H1 (cell line): Measurements from ENCODE around the gene CYP2C9. TPM values are rescaled to one million over a fixed set of nuclear protein-coding genes. Genes with fewer than 3 reads are reported as not detected.

Experiments used
- CTCF ChIA-PET: fragments of 300-600 bp; sonication (Branson Sonifier 250); formaldehyde crosslinking; loops from one replicate; lab custom pipeline; 2021; ENCODE audit not compliant: partially characterized antibody; lab: Charles Lee
- POLR2A ChIA-PET: fragments of 300-600 bp; sonication (Branson Sonifier 250); formaldehyde crosslinking; loops from one replicate; lab custom pipeline; 2021; ENCODE audit warnings: inconsistent platforms; ENCODE audit not compliant: partially characterized antibody; lab: Charles Lee
- DNase-seq, 2 experiments: peaks; one replicate each; pipeline versions ENCODE4 v3.0.0 to v3.0.0-alpha.2; 2010 to 2022; ENCODE audit warnings: low spot score in 2 of 2, low read depth in 1 of 2, mixed read lengths in 1 of 2
- FAIRE-seq: peaks from 2 replicates; lab custom pipeline; 2011; peaks lifted over from hg19 to GRCh38; lab: Jason Lieb, UNC
- H2AFZ ChIP-seq: 2 replicates; pipeline ENCODE4 v1.8.1; 2012; ENCODE audit warnings: low read length, inconsistent platforms
- H2AK5ac ChIP-seq: 2 replicates; pipeline ENCODE4 v1.6.1; 2013; ENCODE audit warnings: low read depth, low read length
- H2BK120ac ChIP-seq: replicated peaks from 2 replicates; pipeline ENCODE3; 2013; ENCODE audit warnings: low read depth, low read length, inconsistent platforms
- H2BK12ac ChIP-seq: 2 replicates; pipeline ENCODE4 v1.6.1; 2013; ENCODE audit warnings: low read depth, low read length
- H2BK15ac ChIP-seq: 2 replicates; pipeline ENCODE4 v1.6.1; 2013; ENCODE audit warnings: low read length
- H2BK20ac ChIP-seq: 2 replicates; pipeline ENCODE4 v1.6.1; 2013; ENCODE audit warnings: low read length
- H2BK5ac ChIP-seq: 2 replicates; pipeline ENCODE4 v1.6.1; 2013; ENCODE audit warnings: low read depth, low read length
- H3K14ac ChIP-seq: 2 replicates; pipeline ENCODE4 v1.6.1; 2013; ENCODE audit warnings: inconsistent platforms; ENCODE audit not compliant: insufficient read length
- H3K18ac ChIP-seq: 2 replicates; pipeline ENCODE4 v1.6.1; 2013; ENCODE audit warnings: low read length; ENCODE audit errors: extremely low read depth
- H3K23ac ChIP-seq: 2 replicates; pipeline ENCODE4 v1.6.1; 2013; ENCODE audit warnings: inconsistent platforms; ENCODE audit not compliant: insufficient read length
- H3K23me2 ChIP-seq: 2 replicates; pipeline ENCODE4 v1.6.1; 2013; ENCODE audit warnings: low read depth, low read length
- H3K27ac ChIP-seq: 2 replicates; pipeline ENCODE4 v1.6.1; 2011; ENCODE audit warnings: low read depth, low read length, inconsistent platforms
- H3K27me3 ChIP-seq, 4 experiments: replicated peaks in 1 of 4; 1 replicate in 1 of 4; 2 replicates in 3 of 4; pipeline versions ENCODE4 v1.6.1 to v1.8.1; 2011 to 2013; ENCODE audit warnings: low read length in 3 of 4, mild to moderate bottlenecking in 3 of 4, inconsistent platforms in 2 of 4, mixed read lengths in 2 of 4, moderate library complexity in 1 of 4; ENCODE audit not compliant: control insufficient read depth in 3 of 4, insufficient read depth in 3 of 4; ENCODE audit errors: extremely low read depth in 1 of 4
- H3K36me3 ChIP-seq, 4 experiments: 2 replicates each; pipeline versions ENCODE4 v1.6.1 to v1.8.1; 2011 to 2013; ENCODE audit warnings: mild to moderate bottlenecking in 4 of 4, low read length in 3 of 4, moderate library complexity in 2 of 4, control low read depth in 1 of 4, inconsistent platforms in 1 of 4; ENCODE audit not compliant: insufficient read depth in 4 of 4, control insufficient read depth in 2 of 4
- H3K4ac ChIP-seq: replicated peaks from 2 replicates; pipeline ENCODE3; 2013; ENCODE audit warnings: low read length, low read depth, mixed read lengths, inconsistent platforms; ENCODE audit not compliant: insufficient read length
- H3K4me1 ChIP-seq, 4 experiments: replicated peaks in 1 of 4; 1 replicate in 1 of 4; 2 replicates in 3 of 4; pipeline versions ENCODE4 v1.6.1 to v1.8.1; 2011 to 2013; ENCODE audit warnings: low read length in 3 of 4, inconsistent platforms in 2 of 4, mixed read lengths in 1 of 4; ENCODE audit not compliant: insufficient read depth in 4 of 4, control insufficient read depth in 3 of 4
- H3K4me2 ChIP-seq, 2 experiments: 2 replicates each; pipeline versions ENCODE4 v1.6.1 to v1.8.1; 2011 to 2013; ENCODE audit warnings: low read depth in 2 of 2, low read length in 2 of 2, control low read depth in 1 of 2, inconsistent platforms in 1 of 2, mild to moderate bottlenecking in 1 of 2; ENCODE audit not compliant: insufficient read depth in 1 of 2
- H3K4me3 ChIP-seq, 4 experiments: fragments of 200-600, 300-600 bp in 1 of 4; sonication (generic), shearing (Covaris generic), sonication (Bioruptor Twin) in 1 of 4; 2 replicates each; pipeline versions ENCODE4 v1.5.1 to v1.8.1; 2011 to 2016; ENCODE audit warnings: low read length in 4 of 4, low read depth in 3 of 4, control low read depth in 2 of 4, inconsistent platforms in 2 of 4, mild to moderate bottlenecking in 2 of 4, mixed read lengths in 1 of 4, moderate library complexity in 1 of 4; ENCODE audit not compliant: insufficient read depth in 2 of 4; ENCODE audit errors: extremely low read depth in 1 of 4
- H3K56ac ChIP-seq: replicated peaks from 2 replicates; pipeline ENCODE3; 2013; ENCODE audit warnings: low read depth, mild to moderate bottlenecking, mixed read lengths, low read length, inconsistent platforms; ENCODE audit not compliant: insufficient read length
- H3K79me1 ChIP-seq: 2 replicates; pipeline ENCODE4 v1.6.1; 2013; ENCODE audit warnings: low read depth, low read length, control low read depth
- H3K79me2 ChIP-seq, 2 experiments: 2 replicates each; pipeline versions ENCODE4 v1.6.1 to v1.8.1; 2012 to 2013; ENCODE audit warnings: low read length in 2 of 2, mild to moderate bottlenecking in 2 of 2, inconsistent platforms in 1 of 2; ENCODE audit not compliant: insufficient read depth in 2 of 2, control insufficient read depth in 1 of 2
- H3K9ac ChIP-seq, 4 experiments: replicated peaks in 1 of 4; 1 replicate in 1 of 4; 2 replicates in 3 of 4; pipeline versions ENCODE4 v1.6.1 to v1.8.1; 2011 to 2013; ENCODE audit warnings: low read depth in 3 of 4, low read length in 3 of 4, control low read depth in 2 of 4, mild to moderate bottlenecking in 2 of 4, moderate library complexity in 2 of 4, inconsistent platforms in 1 of 4; ENCODE audit errors: extremely low read depth in 1 of 4
- H3K9me3 ChIP-seq, 2 experiments: 2 replicates each; pipeline versions ENCODE4 v1.6.1 to v1.8.1; 2012 to 2013; ENCODE audit warnings: mild to moderate bottlenecking in 2 of 2, moderate library complexity in 2 of 2, control low read depth in 1 of 2, inconsistent platforms in 1 of 2, low read depth in 1 of 2, low read length in 1 of 2, mixed read lengths in 1 of 2; ENCODE audit not compliant: insufficient read depth in 2 of 2
- H4K20me1 ChIP-seq, 2 experiments: replicated peaks in 1 of 2; 2 replicates each; pipeline versions ENCODE3 to v1.8.1; 2011 to 2013; ENCODE audit warnings: inconsistent platforms in 2 of 2, low read length in 2 of 2, mild to moderate bottlenecking in 1 of 2; ENCODE audit not compliant: insufficient read depth in 2 of 2, control insufficient read depth in 1 of 2
- H4K5ac ChIP-seq: 2 replicates; pipeline ENCODE4 v1.6.1; 2013; ENCODE audit warnings: low read length, low read depth, mixed read lengths, inconsistent platforms; ENCODE audit not compliant: insufficient read length
- H4K8ac ChIP-seq: 2 replicates; pipeline ENCODE4 v1.8.0; 2013; ENCODE audit warnings: mild to moderate bottlenecking, moderate library complexity, low read length, inconsistent platforms; ENCODE audit not compliant: insufficient read depth; ENCODE audit errors: extremely low read depth
- H4K91ac ChIP-seq: replicated peaks from 2 replicates; pipeline ENCODE3; 2013; ENCODE audit warnings: low read length, mixed read lengths, inconsistent platforms; ENCODE audit not compliant: insufficient read length
- EP300 ChIP-seq, 2 experiments: IDR thresholded peaks; 1 replicate in 1 of 2; 2 replicates in 1 of 2; pipeline ENCODE4 v1.6.1; 2011 to 2012; ENCODE audit warnings: low read depth in 2 of 2, low read length in 2 of 2, mild to moderate bottlenecking in 2 of 2, borderline replicate concordance in 1 of 2, inconsistent platforms in 1 of 2, moderate library complexity in 1 of 2
- HDAC2 ChIP-seq, 2 experiments: fragments of 300-600 bp in 1 of 2; sonication (generic) in 1 of 2; IDR thresholded peaks; 2 replicates each; pipeline ENCODE4 v1.6.1; 2011 to 2012; ENCODE audit warnings: low read depth in 2 of 2, low read length in 2 of 2, mild to moderate bottlenecking in 2 of 2, moderate library complexity in 2 of 2, borderline replicate concordance in 1 of 2, inconsistent platforms in 1 of 2
- RAD21 ChIP-seq, 2 experiments: IDR thresholded peaks in 1 of 2; conservative IDR thresholded peaks in 1 of 2; 2 replicates each; pipeline ENCODE4 v1.6.1; 2011; ENCODE audit warnings: low read depth in 2 of 2, low read length in 2 of 2, improper control_type of control experiment in 1 of 2, inconsistent platforms in 1 of 2, mild to moderate bottlenecking in 1 of 2, moderate library complexity in 1 of 2
- SAP30 ChIP-seq: fragments of 300-600 bp; sonication (generic); IDR thresholded peaks from 2 replicates; pipeline ENCODE4 v1.7.1; 2012; ENCODE audit warnings: low read length, moderate library complexity, mild to moderate bottlenecking, inconsistent platforms; ENCODE audit not compliant: insufficient read depth, insufficient replicate concordance
- TCF12 ChIP-seq: IDR thresholded peaks from 2 replicates; pipeline ENCODE4 v1.6.1; 2011; ENCODE audit warnings: low read depth, mild to moderate bottlenecking, low read length
- TEAD4 ChIP-seq: IDR thresholded peaks from 2 replicates; pipeline ENCODE4 v1.6.1; 2012; ENCODE audit warnings: low read depth, low read length, inconsistent platforms, mixed read lengths
- WGBS, 2 experiments: shearing (Covaris generic) in 1 of 2; methylation state at CpG; one replicate each; pipeline versions ENCODE4 v1.1.6 to v1.1.7; 2013 to 2015; ENCODE audit warnings: low lambda C conversion rate in 2 of 2, mixed read lengths in 2 of 2, inconsistent platforms in 1 of 2, low coverage in 1 of 2, missing lambda C conversion rate in 1 of 2; ENCODE audit not compliant: insufficient replicate concordance in 2 of 2, insufficient coverage in 1 of 2, insufficient read length in 1 of 2; ENCODE audit errors: extremely low coverage in 1 of 2, missing lambda C conversion rate in 1 of 2; 5-methylcytosine and 5-hydroxymethylcytosine counted together
- polyA plus RNA-seq, 7 experiments: library from polyadenylated mRNA; depleted of rRNA in 3 of 7; stranded (reverse) in 5 of 7; unstranded in 2 of 7; fragments of >200 nt in 5 of 7; fragments of 200-250 nt in 2 of 7; gene quantifications; 1 replicate in 5 of 7; 2 replicates in 1 of 7; 4 replicates in 1 of 7; pipeline versions ENCODE4 v1.2.1 to v1.2.3, GENCODE V29; 2011 to 2013; ENCODE audit warnings: missing spikeins in 2 of 7, mixed read lengths in 2 of 7
- total RNA-seq: library from RNA; stranded (reverse); fragmentation: NEBNext Ultra II Directional; extraction: Animal tissue kit (Norgen Biotek cat#: 25700); gene quantifications from 2 replicates; pipeline ENCODE4 v1.2.1, GENCODE V29; 2021
- TF ChIP-seq, protein P1 (sequence below), 3 experiments: IDR thresholded peaks; 1 replicate in 2 of 3; 2 replicates in 1 of 3; pipeline versions ENCODE4 v1.5.1 to v1.6.1; 2011; ENCODE audit warnings: low read length in 3 of 3, mild to moderate bottlenecking in 3 of 3, inconsistent platforms in 2 of 3, low read depth in 1 of 3, moderate library complexity in 1 of 3; ENCODE audit not compliant: insufficient read depth in 1 of 3; ENCODE audit errors: control extremely low read depth in 1 of 3

CYP2C9 gene
- total and polyA plus RNA-seq, 2 of the 8 experiments (the other 6 are each of a cell fraction or from before 2014, with no cell fraction given): 0.03 TPM; not detected in 1

DNA sequence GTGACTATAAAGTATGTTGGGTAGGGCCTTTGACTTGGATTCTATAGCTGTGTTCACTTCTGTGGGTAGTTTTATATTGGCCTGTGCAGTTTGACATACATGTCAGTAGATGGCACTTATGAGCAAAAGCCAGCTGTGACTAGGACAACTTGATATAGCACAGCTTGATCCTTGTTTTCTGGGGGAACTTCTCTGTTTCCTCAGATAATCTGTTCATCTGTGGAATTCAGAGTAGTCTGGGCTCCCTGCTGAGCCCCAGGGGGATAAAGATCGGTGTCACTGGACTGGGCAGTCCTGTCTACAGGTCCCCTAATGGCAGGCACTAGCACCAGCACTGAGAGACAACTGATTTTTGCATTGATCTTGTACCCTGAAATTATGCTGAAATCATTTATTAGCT is 25.4 kb downstream of the CYP2C9 start:
- no peak overlapping the region for H3K23ac ChIP-seq
- no peaks in the 10 kb centered on the region for H3K36me3 ChIP-seq
- H4K91ac ChIP-seq: no peak overlapping the region
- H2AK5ac ChIP-seq: no peak overlapping the region
- no peak overlapping the region for H4K5ac ChIP-seq
- no peaks in the 10 kb centered on the region for H3K79me1 ChIP-seq
- no peak overlapping the region for H2BK5ac ChIP-seq
- H4K8ac ChIP-seq: no peak overlapping the region
- WGBS, 2 experiments: 16% methylated on average over 1 of the region's 1 CpG; no CpG with 5 or more reads in 1 of the 2 experiments
- H2BK120ac ChIP-seq: no peak overlapping the region
- H3K9me3 ChIP-seq: peaks cover 8 to 14% of the 10 kb centered on the region in 2 experiments; a peak in 3 of 4 replicates
- H2BK20ac ChIP-seq: no peak overlapping the region
- no peak overlapping the region for H3K14ac ChIP-seq
- no peak overlapping the region for H3K9ac ChIP-seq
- H3K27me3 ChIP-seq: no peaks in the 10 kb centered on the region
- no peak overlapping the region for H2AFZ ChIP-seq
- ChIA-PET POLR2A (no interaction called here), CTCF (interaction anchor here (0.5 to 2.6 kb wide), 28 partner anchors 8 to 1282 kb away, joined by 3 to 15 read pairs (median 3); no protein-coding TSS in a partner anchor)
- H3K79me2 ChIP-seq: no peaks in the 10 kb centered on the region
- no peak overlapping the region for H3K4me3 ChIP-seq
- no peak overlapping the region for H3K56ac ChIP-seq
- FAIRE-seq: peak; percentile 100
- no peak overlapping the region for H3K18ac ChIP-seq
- no peaks in the 10 kb centered on the region for H3K4me1 ChIP-seq
- H2BK15ac ChIP-seq: no peak overlapping the region
- no peak overlapping the region for H3K27ac ChIP-seq
- no peak overlapping the region for H3K4me2 ChIP-seq
- H3K23me2 ChIP-seq: no peaks in the 10 kb centered on the region
- no peak overlapping the region for H2BK12ac ChIP-seq
- no peaks in the 10 kb centered on the region for H4K20me1 ChIP-seq
- H3K4ac ChIP-seq: no peak overlapping the region
- DNase-seq: peak; percentile 5 to 48
- 0 out of 4 replicates have a peak, but pooled peaks of 1 of the 2 experiments have one; percentile 41 for TF ChIP-seq HDAC2 (IDR thresholded peaks at IDR 0.05; ENCODE audit: borderline replicate concordance in 1 of 2, low read depth in 2 of 2, low read length in 2 of 2)
- TF ChIP-seq, protein P1, sequence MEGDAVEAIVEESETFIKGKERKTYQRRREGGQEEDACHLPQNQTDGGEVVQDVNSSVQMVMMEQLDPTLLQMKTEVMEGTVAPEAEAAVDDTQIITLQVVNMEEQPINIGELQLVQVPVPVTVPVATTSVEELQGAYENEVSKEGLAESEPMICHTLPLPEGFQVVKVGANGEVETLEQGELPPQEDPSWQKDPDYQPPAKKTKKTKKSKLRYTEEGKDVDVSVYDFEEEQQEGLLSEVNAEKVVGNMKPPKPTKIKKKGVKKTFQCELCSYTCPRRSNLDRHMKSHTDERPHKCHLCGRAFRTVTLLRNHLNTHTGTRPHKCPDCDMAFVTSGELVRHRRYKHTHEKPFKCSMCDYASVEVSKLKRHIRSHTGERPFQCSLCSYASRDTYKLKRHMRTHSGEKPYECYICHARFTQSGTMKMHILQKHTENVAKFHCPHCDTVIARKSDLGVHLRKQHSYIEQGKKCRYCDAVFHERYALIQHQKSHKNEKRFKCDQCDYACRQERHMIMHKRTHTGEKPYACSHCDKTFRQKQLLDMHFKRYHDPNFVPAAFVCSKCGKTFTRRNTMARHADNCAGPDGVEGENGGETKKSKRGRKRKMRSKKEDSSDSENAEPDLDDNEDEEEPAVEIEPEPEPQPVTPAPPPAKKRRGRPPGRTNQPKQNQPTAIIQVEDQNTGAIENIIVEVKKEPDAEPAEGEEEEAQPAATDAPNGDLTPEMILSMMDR (IDR thresholded peaks at IDR 0.05; ENCODE audit: control extremely low read depth in 1 of 3, insufficient read depth in 1 of 3, low read depth in 1 of 3, low read length in 3 of 3): peak in 2 of 3 experiments; percentile 64 to 75; a peak in 3 of 4 replicates
- TF ChIP-seq TEAD4: peak; percentile 70
- 0 out of 2 replicates have a peak, but pooled peaks have one; percentile 37 for TF ChIP-seq TCF12
- no peak for TF ChIP-seq SAP30
- TF ChIP-seq EP300 (IDR thresholded peaks at IDR 0.05; ENCODE audit: borderline replicate concordance in 1 of 2, low read depth in 2 of 2, low read length in 2 of 2): no peak
- TF ChIP-seq RAD21 (IDR thresholded peaks at IDR 0.05 in 1 of 2, conservative IDR thresholded peaks at IDR 0.05 in 1 of 2; ENCODE audit: low read depth in 2 of 2, low read length in 2 of 2): peak; percentile 66 to 75
